H1 (cell line): Measurements from ENCODE around the gene CLDN4. TPM values are rescaled to one million over a fixed set of nuclear protein-coding genes. Genes with fewer than 3 reads are reported as not detected.

Source experiments
- CTCF ChIA-PET: fragments of 300-600 bp; sonication (Branson Sonifier 250); formaldehyde crosslinking; loops from one replicate; lab custom pipeline; 2021; ENCODE audit not compliant: partially characterized antibody; lab: Charles Lee
- POLR2A ChIA-PET: fragments of 300-600 bp; sonication (Branson Sonifier 250); formaldehyde crosslinking; loops from one replicate; lab custom pipeline; 2021; ENCODE audit warnings: inconsistent platforms; ENCODE audit not compliant: partially characterized antibody; lab: Charles Lee
- DNase-seq, 2 experiments: peaks; one replicate each; pipeline versions ENCODE4 v3.0.0 to v3.0.0-alpha.2; 2010 to 2022; ENCODE audit warnings: low spot score in 2 of 2, low read depth in 1 of 2, mixed read lengths in 1 of 2
- FAIRE-seq: peaks from 2 replicates; lab custom pipeline; 2011; peaks lifted over from hg19 to GRCh38; lab: Jason Lieb, UNC
- H2AFZ ChIP-seq: 2 replicates; pipeline ENCODE4 v1.8.1; 2012; ENCODE audit warnings: low read length, inconsistent platforms
- H2AK5ac ChIP-seq: 2 replicates; pipeline ENCODE4 v1.6.1; 2013; ENCODE audit warnings: low read depth, low read length
- H2BK120ac ChIP-seq: replicated peaks from 2 replicates; pipeline ENCODE3; 2013; ENCODE audit warnings: low read depth, low read length, inconsistent platforms
- H2BK12ac ChIP-seq: 2 replicates; pipeline ENCODE4 v1.6.1; 2013; ENCODE audit warnings: low read depth, low read length
- H2BK15ac ChIP-seq: 2 replicates; pipeline ENCODE4 v1.6.1; 2013; ENCODE audit warnings: low read length
- H2BK20ac ChIP-seq: 2 replicates; pipeline ENCODE4 v1.6.1; 2013; ENCODE audit warnings: low read length
- H2BK5ac ChIP-seq: 2 replicates; pipeline ENCODE4 v1.6.1; 2013; ENCODE audit warnings: low read depth, low read length
- H3K14ac ChIP-seq: 2 replicates; pipeline ENCODE4 v1.6.1; 2013; ENCODE audit warnings: inconsistent platforms; ENCODE audit not compliant: insufficient read length
- H3K18ac ChIP-seq: 2 replicates; pipeline ENCODE4 v1.6.1; 2013; ENCODE audit warnings: low read length; ENCODE audit errors: extremely low read depth
- H3K23ac ChIP-seq: 2 replicates; pipeline ENCODE4 v1.6.1; 2013; ENCODE audit warnings: inconsistent platforms; ENCODE audit not compliant: insufficient read length
- H3K23me2 ChIP-seq: 2 replicates; pipeline ENCODE4 v1.6.1; 2013; ENCODE audit warnings: low read depth, low read length
- H3K27ac ChIP-seq: 2 replicates; pipeline ENCODE4 v1.6.1; 2011; ENCODE audit warnings: low read depth, low read length, inconsistent platforms
- H3K27me3 ChIP-seq, 4 experiments: replicated peaks in 1 of 4; 1 replicate in 1 of 4; 2 replicates in 3 of 4; pipeline versions ENCODE4 v1.6.1 to v1.8.1; 2011 to 2013; ENCODE audit warnings: low read length in 3 of 4, mild to moderate bottlenecking in 3 of 4, inconsistent platforms in 2 of 4, mixed read lengths in 2 of 4, moderate library complexity in 1 of 4; ENCODE audit not compliant: control insufficient read depth in 3 of 4, insufficient read depth in 3 of 4; ENCODE audit errors: extremely low read depth in 1 of 4
- H3K36me3 ChIP-seq, 4 experiments: 2 replicates each; pipeline versions ENCODE4 v1.6.1 to v1.8.1; 2011 to 2013; ENCODE audit warnings: mild to moderate bottlenecking in 4 of 4, low read length in 3 of 4, moderate library complexity in 2 of 4, control low read depth in 1 of 4, inconsistent platforms in 1 of 4; ENCODE audit not compliant: insufficient read depth in 4 of 4, control insufficient read depth in 2 of 4
- H3K4ac ChIP-seq: replicated peaks from 2 replicates; pipeline ENCODE3; 2013; ENCODE audit warnings: low read length, low read depth, mixed read lengths, inconsistent platforms; ENCODE audit not compliant: insufficient read length
- H3K4me1 ChIP-seq, 4 experiments: replicated peaks in 1 of 4; 1 replicate in 1 of 4; 2 replicates in 3 of 4; pipeline versions ENCODE4 v1.6.1 to v1.8.1; 2011 to 2013; ENCODE audit warnings: low read length in 3 of 4, inconsistent platforms in 2 of 4, mixed read lengths in 1 of 4; ENCODE audit not compliant: insufficient read depth in 4 of 4, control insufficient read depth in 3 of 4
- H3K4me2 ChIP-seq, 2 experiments: 2 replicates each; pipeline versions ENCODE4 v1.6.1 to v1.8.1; 2011 to 2013; ENCODE audit warnings: low read depth in 2 of 2, low read length in 2 of 2, control low read depth in 1 of 2, inconsistent platforms in 1 of 2, mild to moderate bottlenecking in 1 of 2; ENCODE audit not compliant: insufficient read depth in 1 of 2
- H3K4me3 ChIP-seq, 4 experiments: fragments of 200-600, 300-600 bp in 1 of 4; sonication (generic), shearing (Covaris generic), sonication (Bioruptor Twin) in 1 of 4; 2 replicates each; pipeline versions ENCODE4 v1.5.1 to v1.8.1; 2011 to 2016; ENCODE audit warnings: low read length in 4 of 4, low read depth in 3 of 4, control low read depth in 2 of 4, inconsistent platforms in 2 of 4, mild to moderate bottlenecking in 2 of 4, mixed read lengths in 1 of 4, moderate library complexity in 1 of 4; ENCODE audit not compliant: insufficient read depth in 2 of 4; ENCODE audit errors: extremely low read depth in 1 of 4
- H3K56ac ChIP-seq: replicated peaks from 2 replicates; pipeline ENCODE3; 2013; ENCODE audit warnings: low read depth, mild to moderate bottlenecking, mixed read lengths, low read length, inconsistent platforms; ENCODE audit not compliant: insufficient read length
- H3K79me1 ChIP-seq: 2 replicates; pipeline ENCODE4 v1.6.1; 2013; ENCODE audit warnings: low read depth, low read length, control low read depth
- H3K79me2 ChIP-seq, 2 experiments: 2 replicates each; pipeline versions ENCODE4 v1.6.1 to v1.8.1; 2012 to 2013; ENCODE audit warnings: low read length in 2 of 2, mild to moderate bottlenecking in 2 of 2, inconsistent platforms in 1 of 2; ENCODE audit not compliant: insufficient read depth in 2 of 2, control insufficient read depth in 1 of 2
- H3K9ac ChIP-seq, 4 experiments: replicated peaks in 1 of 4; 1 replicate in 1 of 4; 2 replicates in 3 of 4; pipeline versions ENCODE4 v1.6.1 to v1.8.1; 2011 to 2013; ENCODE audit warnings: low read depth in 3 of 4, low read length in 3 of 4, control low read depth in 2 of 4, mild to moderate bottlenecking in 2 of 4, moderate library complexity in 2 of 4, inconsistent platforms in 1 of 4; ENCODE audit errors: extremely low read depth in 1 of 4
- H3K9me3 ChIP-seq, 2 experiments: 2 replicates each; pipeline versions ENCODE4 v1.6.1 to v1.8.1; 2012 to 2013; ENCODE audit warnings: mild to moderate bottlenecking in 2 of 2, moderate library complexity in 2 of 2, control low read depth in 1 of 2, inconsistent platforms in 1 of 2, low read depth in 1 of 2, low read length in 1 of 2, mixed read lengths in 1 of 2; ENCODE audit not compliant: insufficient read depth in 2 of 2
- H4K20me1 ChIP-seq, 2 experiments: replicated peaks in 1 of 2; 2 replicates each; pipeline versions ENCODE3 to v1.8.1; 2011 to 2013; ENCODE audit warnings: inconsistent platforms in 2 of 2, low read length in 2 of 2, mild to moderate bottlenecking in 1 of 2; ENCODE audit not compliant: insufficient read depth in 2 of 2, control insufficient read depth in 1 of 2
- H4K5ac ChIP-seq: 2 replicates; pipeline ENCODE4 v1.6.1; 2013; ENCODE audit warnings: low read length, low read depth, mixed read lengths, inconsistent platforms; ENCODE audit not compliant: insufficient read length
- H4K8ac ChIP-seq: 2 replicates; pipeline ENCODE4 v1.8.0; 2013; ENCODE audit warnings: mild to moderate bottlenecking, moderate library complexity, low read length, inconsistent platforms; ENCODE audit not compliant: insufficient read depth; ENCODE audit errors: extremely low read depth
- H4K91ac ChIP-seq: replicated peaks from 2 replicates; pipeline ENCODE3; 2013; ENCODE audit warnings: low read length, mixed read lengths, inconsistent platforms; ENCODE audit not compliant: insufficient read length
- BRCA1 ChIP-seq: IDR thresholded peaks from 2 replicates; pipeline ENCODE4 v1.6.1; 2012; ENCODE audit warnings: low read depth, low read length, improper control_type of control experiment
- CBX5 ChIP-seq: fragments of 300-800, 300-1000 bp; sonication (generic); IDR thresholded peaks from 2 replicates; pipeline ENCODE4 v1.7.1; 2016; ENCODE audit warnings: antibody characterized with exemption, low read length, low read depth
- CEBPB ChIP-seq: IDR thresholded peaks from 2 replicates; pipeline ENCODE4 v1.6.1; 2012; ENCODE audit warnings: low read depth, low read length
- RXRA ChIP-seq: IDR thresholded peaks from 2 replicates; pipeline ENCODE4 v1.6.1; 2011; ENCODE audit warnings: low read depth, mild to moderate bottlenecking, low read length, moderate library complexity; ENCODE audit not compliant: insufficient read depth
- WGBS, 2 experiments: shearing (Covaris generic) in 1 of 2; methylation state at CpG; one replicate each; pipeline versions ENCODE4 v1.1.6 to v1.1.7; 2013 to 2015; ENCODE audit warnings: low lambda C conversion rate in 2 of 2, mixed read lengths in 2 of 2, inconsistent platforms in 1 of 2, low coverage in 1 of 2, missing lambda C conversion rate in 1 of 2; ENCODE audit not compliant: insufficient replicate concordance in 2 of 2, insufficient coverage in 1 of 2, insufficient read length in 1 of 2; ENCODE audit errors: extremely low coverage in 1 of 2, missing lambda C conversion rate in 1 of 2; 5-methylcytosine and 5-hydroxymethylcytosine counted together
- polyA plus RNA-seq, 7 experiments: library from polyadenylated mRNA; depleted of rRNA in 3 of 7; stranded (reverse) in 5 of 7; unstranded in 2 of 7; fragments of >200 nt in 5 of 7; fragments of 200-250 nt in 2 of 7; gene quantifications; 1 replicate in 5 of 7; 2 replicates in 1 of 7; 4 replicates in 1 of 7; pipeline versions ENCODE4 v1.2.1 to v1.2.3, GENCODE V29; 2011 to 2013; ENCODE audit warnings: missing spikeins in 2 of 7, mixed read lengths in 2 of 7
- total RNA-seq: library from RNA; stranded (reverse); fragmentation: NEBNext Ultra II Directional; extraction: Animal tissue kit (Norgen Biotek cat#: 25700); gene quantifications from 2 replicates; pipeline ENCODE4 v1.2.1, GENCODE V29; 2021

The CLDN4 gene
- total and polyA plus RNA-seq, 2 of the 8 experiments (the other 6 are each of a cell fraction or from before 2014, with no cell fraction given) = 28.0 to 69.3 TPM

GRCh38 chr7:73851410-73852338 is 20.9 kb downstream of the CLDN4 start:
- no peak for FAIRE-seq
- peaks cover 4 to 5% of the 10 kb centered on the region in 2 experiments; a peak in 3 of 4 replicates for H3K9me3 ChIP-seq
- H3K27me3 ChIP-seq = peaks cover 0 to 3% (median 0%) of the 10 kb centered on the region in 4 experiments; a peak in 4 of 7 replicates
- no peak overlapping the region for H2BK120ac ChIP-seq
- H3K18ac ChIP-seq = no peak overlapping the region
- H2BK12ac ChIP-seq = no peak overlapping the region
- H4K91ac ChIP-seq = no peak overlapping the region
- no peaks in the 10 kb centered on the region for H3K79me2 ChIP-seq
- no peak overlapping the region for H4K8ac ChIP-seq
- no peak overlapping the region; the same call in 1 of the 2 replicates for H2BK15ac ChIP-seq
- no peak overlapping the region for H3K27ac ChIP-seq
- POLR2A ChIA-PET = interaction anchor here (0.8 to 6.3 kb wide), 6 partner anchors 10 to 110 kb away, joined by 3 to 28 read pairs (median 5); partner anchors contain the start of genes CLDN4 and METTL27
- WGBS, 2 experiments = 71% methylated on average over 7 of the region's 8 CpGs; no CpG with 5 or more reads in 1 of the 2 experiments
- CTCF ChIA-PET = interaction anchor here (0.7 to 5.8 kb wide), 8 partner anchors 10 to 174 kb away, joined by 3 to 72 read pairs (median 10); partner anchors contain the start of gene METTL27
- no peak overlapping the region for H4K5ac ChIP-seq
- H3K23me2 ChIP-seq = no peaks in the 10 kb centered on the region
- no peak overlapping the region for H2AK5ac ChIP-seq
- H3K9ac ChIP-seq = no peak overlapping the region
- no peak overlapping the region for H2AFZ ChIP-seq
- H3K79me1 ChIP-seq = no peaks in the 10 kb centered on the region
- no peak overlapping the region for H3K4me3 ChIP-seq
- no peak overlapping the region for H3K14ac ChIP-seq
- H3K23ac ChIP-seq = no peak overlapping the region
- no peak overlapping the region for H3K4me2 ChIP-seq
- H4K20me1 ChIP-seq = no peaks in the 10 kb centered on the region
- H3K4ac ChIP-seq = no peak overlapping the region
- no peaks in the 10 kb centered on the region for H3K36me3 ChIP-seq
- no peak overlapping the region for H3K56ac ChIP-seq
- H3K4me1 ChIP-seq = 0 out of 7 replicates have a peak, but pooled peaks cover 0 to 2% (median 0%) of the 10 kb centered on the region in 4 experiments
- no peak overlapping the region for H2BK20ac ChIP-seq
- DNase-seq = no peak
- H2BK5ac ChIP-seq = no peak overlapping the region
- TF ChIP-seq CBX5 (no peak), RXRA (no peak), CEBPB (no peak), BRCA1 (no peak)
